SHP77 treated with DMSO at 0.1 percent for 48 hours (cell line): Measurements from ENCODE around the gene SELENOV.
"Not testable (repeated sequence)": the region's sequence is repeated elsewhere in the genome, so short reads cannot be mapped to it uniquely, and the experiment has no call there.

Experiments
- DNase-seq: peaks from one replicate; lab custom pipeline; 2025; lab: John Stamatoyannopoulos, UW

SELENOV gene

GRCh38 chr19:39514840-39515550 lies at the start of gene SELENOV:
Gene SELENOV, plus strand, starts transcription at chr19:39515139. Its CDS starts 74 bp downstream, at chr19:39515213.
- DNase-seq = no peak

DNA sequence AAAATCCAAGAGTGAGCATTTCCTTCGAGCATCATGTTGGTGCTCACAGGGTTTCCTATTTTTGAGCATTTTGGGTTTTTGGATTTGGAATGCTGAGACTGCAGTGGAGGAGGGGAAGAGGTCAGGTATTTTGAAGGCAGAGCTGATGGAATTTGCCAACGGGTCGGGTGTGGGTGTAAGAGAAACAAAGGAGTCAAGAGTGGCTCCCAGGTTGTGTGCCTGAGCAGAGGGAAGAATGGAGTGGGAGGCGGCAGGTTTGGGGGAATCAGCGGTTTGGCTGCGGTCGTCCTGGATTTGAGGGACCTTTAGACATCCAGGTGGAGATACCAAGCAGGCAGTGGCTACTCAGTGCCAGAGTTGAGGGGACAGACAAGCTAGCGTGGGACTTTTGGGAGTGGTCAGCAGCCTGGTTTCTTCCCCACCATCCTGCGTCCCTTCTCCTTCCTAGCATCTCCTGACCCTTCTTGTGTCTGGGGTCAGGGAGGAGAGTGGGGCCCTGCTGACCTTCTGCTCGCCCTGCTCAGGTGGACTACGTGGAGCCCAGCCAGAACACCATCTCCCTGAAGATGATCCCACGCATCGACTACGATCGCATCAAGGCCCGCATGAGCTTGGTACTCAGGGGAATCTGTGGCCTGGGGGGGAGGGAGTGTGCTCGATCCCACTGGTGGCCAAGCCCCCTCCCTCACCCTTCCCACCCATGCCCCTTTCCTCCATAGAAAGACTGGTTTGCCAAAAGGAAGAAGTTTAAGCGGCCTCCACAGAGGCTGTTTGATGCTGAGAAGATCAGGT lies 48.8 kb upstream of the SELENOV start:
- no peak for DNase-seq

- no peak for DNase-seq
Observed at GRCh38 chr19:39467941-39468340, 47.0 kb upstream of the SELENOV start.

DNA sequence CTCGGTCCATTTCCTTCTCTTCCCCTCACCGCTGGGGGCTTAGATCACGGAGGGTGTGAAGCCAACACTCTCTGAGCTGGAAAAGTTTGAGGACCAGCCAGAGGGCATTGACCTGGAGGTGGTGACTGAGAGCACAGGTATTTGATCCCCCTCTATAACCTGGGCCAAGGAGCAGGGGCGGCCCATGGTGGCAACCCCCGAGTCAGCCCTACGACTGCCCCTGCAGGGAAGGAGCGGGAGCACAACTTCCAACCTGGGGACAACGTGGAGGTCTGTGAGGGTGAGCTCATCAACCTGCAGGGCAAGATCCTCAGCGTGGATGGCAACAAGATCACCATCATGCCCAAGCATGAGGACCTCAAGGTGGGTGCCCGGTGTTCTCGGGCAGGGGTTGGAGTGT lies 45.9 kb upstream of the SELENOV start:
- no peak for DNase-seq

DNA sequence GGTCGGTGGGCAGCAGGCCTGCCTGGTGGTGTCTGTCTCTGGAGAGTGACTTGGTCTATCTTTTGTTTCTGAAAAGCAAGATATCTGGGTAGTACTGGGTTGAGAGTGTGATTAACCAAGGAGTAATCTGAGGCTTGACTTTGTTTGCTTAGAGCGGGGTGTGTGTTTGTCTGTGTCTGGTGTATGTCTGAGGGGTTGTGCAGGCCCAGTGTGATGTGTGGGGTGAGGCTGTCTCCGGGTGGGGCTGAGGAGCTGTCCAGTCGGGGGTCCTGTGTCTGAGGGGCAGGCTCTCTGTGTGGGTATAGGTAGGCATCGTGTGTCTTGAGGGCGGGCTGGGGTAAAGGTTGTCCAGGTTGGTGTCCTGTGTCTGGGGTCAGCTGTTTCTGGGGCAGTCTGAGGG lies 45.4 kb upstream of the SELENOV start:
- DNase-seq = no peak

DNA sequence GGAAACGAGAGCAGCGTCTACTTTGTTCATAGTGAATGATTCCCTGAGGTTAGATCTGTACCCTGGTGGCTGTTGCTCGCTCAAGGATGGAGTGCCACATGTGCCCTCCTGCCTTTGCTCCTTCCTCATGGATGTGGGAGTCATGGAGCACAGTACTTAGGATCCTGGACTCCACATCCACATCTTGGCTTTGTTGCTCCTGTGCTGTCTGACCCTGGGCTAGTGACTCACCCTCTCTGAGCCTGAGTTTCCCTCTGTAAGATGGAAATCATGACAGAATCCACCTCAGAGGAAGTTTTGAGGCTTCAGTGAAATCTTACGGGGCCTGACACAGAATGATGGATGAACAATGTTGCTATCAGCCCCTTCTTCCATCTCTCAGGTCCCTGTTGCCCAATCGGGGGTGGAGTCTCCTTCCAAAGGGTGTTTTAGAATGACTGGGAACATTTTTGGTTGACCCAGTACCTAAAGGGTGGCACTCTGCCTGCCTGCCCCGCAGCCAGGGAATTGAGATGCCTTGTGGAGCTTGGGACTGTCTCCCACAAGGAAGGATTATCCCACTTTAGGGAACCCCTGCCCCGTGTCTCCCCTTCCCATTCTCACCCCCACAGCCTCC lies 44.1 kb upstream of the SELENOV start:
- DNase-seq = no peak

DNA sequence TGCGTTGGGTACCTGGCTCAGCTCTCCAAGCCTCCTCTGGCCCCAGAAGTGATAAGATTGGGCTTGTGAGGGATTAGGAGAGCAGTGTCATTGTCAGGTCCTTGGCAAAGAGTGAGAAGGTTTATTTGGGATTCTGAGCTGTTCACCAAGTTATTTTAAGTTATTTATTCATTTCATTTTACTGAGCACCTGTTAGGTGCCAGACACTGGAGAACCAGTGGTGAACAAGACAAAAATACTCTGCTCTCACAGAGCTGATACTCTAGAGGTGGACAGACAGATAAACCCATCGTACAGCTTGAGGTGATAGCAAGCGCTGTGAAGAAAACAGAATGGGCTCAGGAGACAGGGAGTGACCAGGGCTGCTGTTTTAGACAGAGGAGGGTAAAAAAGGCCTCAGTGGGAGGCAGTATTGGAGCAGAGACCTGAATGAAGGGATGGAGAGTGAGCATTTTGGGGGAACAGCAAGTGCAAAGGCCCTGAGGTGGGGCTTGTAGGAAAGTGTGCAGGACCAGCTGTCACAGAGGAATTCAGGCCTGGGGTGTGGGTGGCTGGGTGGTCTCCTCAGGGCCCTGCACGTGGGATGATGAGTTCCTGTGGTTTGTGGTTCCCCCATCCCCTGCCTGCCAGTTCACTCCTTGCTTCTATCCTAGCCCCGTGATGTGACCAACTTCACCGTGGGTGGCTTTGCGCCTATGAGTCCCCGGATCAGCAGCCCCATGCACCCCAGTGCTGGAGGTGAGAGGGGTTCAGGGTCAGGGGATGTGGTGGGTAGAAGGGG lies 43.0 kb upstream of the SELENOV start:
- DNase-seq = no peak

GRCh38 chr19:39472746-39473442 lies 42.0 kb upstream of the SELENOV start:
- DNase-seq = no peak

- no peak for DNase-seq
Observed at GRCh38 chr19:39473443-39473960, 41.4 kb upstream of the SELENOV start.

GRCh38 chr19:39474139-39474620 lies 40.8 kb upstream of the SELENOV start:
- DNase-seq = peak; percentile 29

- DNase-seq = no peak
Observed at GRCh38 chr19:39475748-39476147, 39.2 kb upstream of the SELENOV start.

DNA sequence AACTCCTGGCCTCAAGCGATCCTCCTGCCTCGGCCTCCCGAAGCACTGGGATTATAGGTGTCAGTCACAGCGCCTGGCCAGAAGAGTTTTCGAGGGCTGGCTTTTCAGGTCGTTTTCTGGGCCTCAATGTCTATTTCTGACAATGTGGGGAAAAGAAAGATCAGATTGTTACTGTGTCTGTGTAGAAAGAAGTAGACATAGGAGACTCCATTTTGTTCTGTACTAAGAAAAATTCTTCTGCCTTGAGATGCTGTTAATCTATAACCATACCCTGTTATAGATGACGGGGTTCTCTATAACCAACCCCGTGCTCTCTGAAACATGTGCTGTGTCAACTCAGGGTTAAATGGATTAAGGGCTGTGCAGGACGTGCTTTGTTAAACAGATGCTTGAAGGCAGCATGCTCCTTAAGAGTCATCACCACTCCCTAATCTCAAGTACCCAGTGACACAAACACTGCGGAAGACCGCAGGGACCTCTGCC lies 35.6 kb upstream of the SELENOV start:
- not testable (repeated sequence) for DNase-seq

- no peak for DNase-seq
Observed at GRCh38 chr19:39479916-39480315, 35.0 kb upstream of the SELENOV start.

DNA sequence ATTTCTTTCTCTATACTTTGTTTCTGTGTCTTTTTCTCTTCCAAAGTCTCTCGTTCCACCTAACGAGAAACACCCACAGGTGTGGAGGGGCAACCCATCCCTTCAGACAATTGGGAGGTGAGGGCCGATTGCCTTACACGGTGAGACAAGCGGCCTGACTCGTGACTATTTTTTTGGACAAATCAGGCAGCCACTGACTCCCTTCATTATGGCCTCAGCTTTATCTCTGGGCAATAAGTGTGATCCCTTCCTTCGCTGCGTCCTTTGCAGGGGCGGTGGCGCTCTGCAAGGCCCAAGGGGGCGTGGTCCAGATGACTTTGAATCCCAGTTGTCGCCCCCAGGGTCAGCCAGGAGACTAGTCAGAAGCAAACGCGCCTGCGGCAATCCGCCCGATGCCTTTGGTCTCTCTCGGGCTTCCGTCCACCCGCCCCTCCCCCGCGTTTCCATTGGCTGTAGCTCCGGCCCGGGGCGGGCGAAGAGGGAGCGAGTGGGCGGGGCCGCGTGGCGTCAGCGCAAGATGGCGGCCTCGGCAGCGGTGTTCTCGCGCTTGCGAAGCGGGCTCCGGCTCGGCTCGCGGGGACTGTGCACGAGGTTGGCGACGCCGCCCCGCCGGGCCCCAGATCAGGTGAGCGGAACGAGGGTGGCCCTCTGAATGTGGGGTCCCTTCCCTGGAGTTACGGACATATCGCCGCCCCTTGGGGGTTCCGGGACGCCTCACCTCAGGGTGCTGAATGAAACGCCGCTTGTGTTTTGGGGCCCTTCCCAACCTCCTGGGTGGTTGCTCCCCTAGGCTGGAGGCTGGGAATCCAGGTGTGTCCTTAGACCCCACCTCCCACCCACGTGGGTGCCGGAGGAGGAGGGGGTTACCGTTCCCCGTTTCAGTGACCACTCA lies 34.4 kb upstream of the SELENOV start, which contains the start of gene TIMM50:
Gene TIMM50, plus strand, starts transcription at position 502 of the 892 bp plus-strand sequence. Its CDS starts 16 bp downstream, at position 518.
- peak; percentile 98 for DNase-seq

DNA sequence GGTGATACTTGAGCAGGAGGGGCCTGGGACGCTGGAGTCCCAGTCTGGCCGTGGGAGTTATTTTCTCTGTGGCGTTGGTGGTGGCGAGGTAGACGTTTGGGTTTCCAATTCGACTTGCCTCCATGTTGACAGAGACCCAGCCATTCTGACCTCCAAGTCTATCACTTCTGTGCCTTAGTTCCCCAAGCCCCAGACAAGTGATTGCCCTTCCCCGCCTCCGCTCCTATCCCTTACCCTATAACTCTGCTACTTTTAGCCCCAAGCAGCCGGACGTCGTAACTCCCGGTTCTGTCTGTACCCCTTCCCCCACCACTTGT lies 33.8 kb upstream of the SELENOV start:
- DNase-seq = no peak

GRCh38 chr19:39481676-39482075 lies 33.3 kb upstream of the SELENOV start:
- DNase-seq = no peak

DNA sequence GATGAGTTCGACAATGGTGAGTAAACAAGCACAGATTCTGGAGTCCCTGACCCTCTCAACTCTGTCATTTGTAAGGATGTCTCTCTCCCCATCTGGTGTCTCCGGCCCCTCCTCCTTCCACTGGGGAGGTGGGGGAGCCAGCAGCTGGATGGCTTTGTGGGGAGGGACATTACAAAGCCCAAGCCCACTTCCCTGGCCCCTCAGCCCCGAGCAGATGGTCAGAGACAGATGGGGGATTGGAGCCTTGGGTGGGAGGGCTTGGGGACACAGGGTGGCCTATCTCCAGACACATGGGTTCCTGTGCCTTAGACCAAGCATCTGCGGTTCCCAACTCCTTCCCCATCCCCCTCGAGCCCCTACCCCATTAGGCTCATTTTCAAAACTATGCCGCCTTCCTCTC lies 31.8 kb upstream of the SELENOV start:
- DNase-seq = no peak

DNA sequence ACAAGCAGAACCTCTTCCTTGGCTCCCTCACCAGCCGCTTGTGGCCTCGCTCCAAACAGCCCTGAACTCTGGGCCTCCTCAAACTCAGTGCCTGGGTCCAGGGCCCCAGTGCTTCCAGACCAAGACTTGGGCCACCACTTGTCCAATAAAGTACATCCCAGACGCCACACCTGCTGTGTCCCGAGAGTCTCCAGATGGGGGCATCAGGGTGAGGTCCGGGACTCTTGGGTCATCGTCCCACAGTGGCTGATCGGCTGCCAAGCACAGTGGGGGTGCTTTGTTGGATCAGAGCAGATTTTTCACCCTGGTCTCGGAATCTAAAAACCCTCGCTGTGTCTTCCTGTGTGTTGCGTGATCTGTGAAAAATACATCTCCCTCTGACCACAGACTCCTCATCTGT lies 25.2 kb upstream of the SELENOV start:
- DNase-seq = no peak

GRCh38 chr19:39492225-39492624 lies 22.7 kb upstream of the SELENOV start:
- DNase-seq = no peak

- DNase-seq = no peak
Observed at GRCh38 chr19:39492788-39493187, 22.2 kb upstream of the SELENOV start.
